DMS114 treated with DMSO at 0.1 percent for 48 hours (cell line): ENCODE results near the gene SUPT3H.

Experiments
- DNase-seq: peaks from one replicate; lab custom pipeline; 2025; ENCODE audit not compliant: unreplicated experiment; lab: John Stamatoyannopoulos, UW

Gene SUPT3H

DNA sequence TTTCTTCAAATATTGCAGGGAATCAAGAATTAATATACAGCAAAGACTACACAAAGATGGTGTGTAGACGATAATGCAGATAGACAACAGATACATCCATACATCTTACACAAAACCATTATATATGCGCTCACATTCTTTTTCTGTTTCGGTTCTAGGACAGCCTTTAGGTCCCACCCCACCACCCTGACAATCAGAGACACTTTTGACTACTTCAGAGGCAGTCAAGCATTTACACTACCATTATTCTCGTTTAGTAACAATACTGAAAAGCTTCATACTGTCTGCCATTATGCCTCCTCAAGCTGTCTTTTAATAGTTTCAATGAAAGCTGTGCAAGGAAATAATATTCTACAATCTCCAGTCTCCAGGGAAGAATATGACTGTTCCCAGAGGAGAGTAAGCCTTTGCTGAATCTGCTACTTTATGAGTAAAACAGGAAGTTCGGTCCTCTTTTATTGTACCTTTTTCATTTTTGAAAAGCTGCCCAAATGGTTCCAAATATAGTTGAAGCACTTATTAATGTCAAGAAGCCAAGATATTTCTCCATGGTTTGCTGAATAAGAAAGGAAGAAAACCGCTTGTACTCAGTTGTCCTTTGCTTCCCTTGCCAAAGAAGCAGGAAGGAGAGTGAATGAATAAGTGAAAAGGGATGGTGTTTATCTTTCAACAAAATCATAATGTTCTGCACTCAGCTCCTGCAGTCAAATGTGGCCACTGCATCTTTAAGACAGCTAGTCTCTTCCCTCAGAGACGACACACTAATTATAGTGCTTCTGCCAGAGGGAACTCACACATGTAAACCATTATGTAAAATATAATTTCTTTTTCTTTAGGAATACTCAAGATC is 521.9 kb downstream of the SUPT3H start:
- DNase-seq, result no peak

DNA sequence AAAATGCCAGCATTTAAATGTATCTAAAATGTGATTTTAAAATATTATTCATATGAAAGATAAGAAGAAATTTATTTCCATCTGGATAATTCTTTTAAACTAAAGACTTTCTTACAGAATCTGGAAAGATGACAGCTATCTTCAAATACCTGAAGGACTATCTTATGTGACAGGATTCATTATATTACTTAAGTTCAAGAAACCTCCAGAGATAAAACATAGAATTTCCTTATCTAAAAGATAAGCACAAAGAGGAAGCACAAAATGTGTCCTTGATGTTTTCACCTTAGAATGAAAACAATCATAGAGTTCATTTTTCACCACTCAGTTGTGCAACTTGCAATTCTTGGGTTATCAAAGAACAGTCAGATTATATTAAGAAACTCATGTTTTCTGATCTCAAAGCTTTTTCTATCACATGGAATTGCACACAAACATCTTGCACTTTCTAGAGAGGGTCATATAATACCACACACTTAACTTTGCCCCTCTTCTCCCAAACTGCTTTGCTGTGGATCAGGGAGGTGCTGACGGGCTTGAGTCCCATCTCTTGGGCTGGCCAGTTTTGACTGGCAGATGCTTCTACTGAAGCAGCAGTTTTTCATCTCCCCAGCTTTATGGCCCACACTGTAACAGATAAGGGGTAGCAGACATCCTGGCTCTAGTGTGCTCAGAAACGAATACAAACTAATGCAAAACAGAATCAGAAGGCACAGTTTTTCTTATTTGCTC is 522.9 kb downstream of the SUPT3H start:
- DNase-seq, result no peak

DNA sequence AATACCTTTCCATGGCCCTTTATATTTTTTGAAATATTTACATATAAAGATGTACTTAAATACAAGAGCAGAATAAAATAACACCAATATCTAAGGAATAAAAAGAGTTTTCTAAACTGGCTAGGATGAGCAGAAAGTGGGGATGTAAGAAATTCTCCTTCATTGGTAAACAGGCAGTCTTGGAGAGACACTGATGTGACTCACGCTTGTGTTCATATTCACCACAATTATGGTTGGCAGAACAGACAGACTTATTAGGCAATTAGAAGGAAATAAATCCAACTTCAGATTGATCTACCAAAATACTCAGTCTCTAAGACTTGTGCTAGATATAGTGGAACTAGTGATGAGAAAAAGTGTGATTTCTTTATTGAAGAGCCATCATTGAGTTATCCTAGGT is 526.6 kb downstream of the SUPT3H start:
- DNase-seq, result no peak

DNA sequence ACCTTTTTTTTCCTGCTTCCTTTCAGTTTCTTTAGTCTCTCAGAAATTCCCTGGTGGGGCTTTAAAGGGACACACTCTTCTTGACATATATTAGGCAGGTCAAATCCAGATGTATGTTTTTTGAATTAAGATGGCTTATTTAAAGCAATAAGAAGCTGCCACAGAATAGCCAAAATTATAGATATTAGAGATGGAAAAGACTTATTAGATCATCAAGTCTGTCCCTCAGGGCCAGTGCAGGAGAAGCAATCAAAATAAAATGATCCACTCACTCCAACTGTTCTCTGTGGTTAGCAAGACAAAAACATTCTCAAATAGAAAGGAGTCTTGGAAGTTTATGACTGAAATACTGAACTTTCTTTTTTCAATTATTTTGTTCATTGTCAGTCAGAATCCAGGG is 527.4 kb downstream of the SUPT3H start:
- DNase-seq, result no peak

DNA sequence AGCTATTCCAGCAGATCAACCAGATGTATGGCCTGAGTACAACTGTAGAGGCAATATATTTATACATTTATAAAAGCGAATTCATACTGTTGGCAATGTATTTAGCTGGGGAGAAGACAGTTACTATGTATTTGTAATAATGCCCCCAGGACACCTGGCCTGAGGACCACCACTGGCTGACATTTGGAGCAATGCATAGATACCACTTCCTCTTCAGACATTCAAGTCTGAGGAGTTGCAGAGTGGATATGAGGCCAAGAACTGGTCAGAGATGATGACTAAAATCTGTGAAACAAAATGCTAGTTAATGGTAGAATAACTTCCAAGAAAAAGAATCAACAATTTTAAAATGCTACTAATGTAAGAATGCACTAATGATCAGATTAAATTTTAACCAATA is 527.9 kb downstream of the SUPT3H start:
- no peak for DNase-seq

DNA sequence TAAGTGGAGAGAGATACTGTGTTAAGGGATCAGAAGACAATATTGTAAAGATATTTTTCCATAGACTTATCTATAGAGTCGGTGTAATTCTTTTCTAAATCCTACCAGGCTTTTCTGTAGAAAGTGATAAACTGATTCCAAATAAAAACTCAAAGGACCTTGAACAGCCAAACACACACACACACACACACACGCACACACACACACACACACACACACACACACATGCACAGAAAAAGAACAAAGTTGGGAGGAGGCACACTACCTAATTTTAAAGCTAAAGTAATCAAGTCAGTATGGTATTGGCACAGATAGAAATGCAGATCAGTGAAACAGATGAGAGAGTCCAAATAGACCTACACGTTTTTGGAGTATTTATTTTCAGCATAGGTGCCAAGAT is 534.0 kb downstream of the SUPT3H start:
- no peak for DNase-seq

DNA sequence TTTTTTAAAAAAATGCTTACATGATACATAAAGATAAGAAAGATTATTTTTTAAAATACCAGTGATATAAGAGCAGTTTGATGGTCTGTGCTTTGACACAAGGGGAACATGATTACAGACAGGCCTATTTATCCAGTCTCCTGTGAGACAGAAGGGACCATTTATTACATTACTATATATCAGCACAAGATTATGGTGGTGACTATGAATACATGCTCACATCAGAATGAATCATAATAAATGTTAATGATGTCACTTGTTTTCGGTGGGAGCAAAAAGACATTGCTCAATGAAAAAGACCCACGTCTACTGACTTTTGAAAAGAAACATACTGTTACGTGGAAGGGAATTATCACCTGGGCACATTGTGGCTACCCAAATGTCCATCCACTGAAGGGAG is 535.1 kb downstream of the SUPT3H start:
- DNase-seq, result no peak

DNA sequence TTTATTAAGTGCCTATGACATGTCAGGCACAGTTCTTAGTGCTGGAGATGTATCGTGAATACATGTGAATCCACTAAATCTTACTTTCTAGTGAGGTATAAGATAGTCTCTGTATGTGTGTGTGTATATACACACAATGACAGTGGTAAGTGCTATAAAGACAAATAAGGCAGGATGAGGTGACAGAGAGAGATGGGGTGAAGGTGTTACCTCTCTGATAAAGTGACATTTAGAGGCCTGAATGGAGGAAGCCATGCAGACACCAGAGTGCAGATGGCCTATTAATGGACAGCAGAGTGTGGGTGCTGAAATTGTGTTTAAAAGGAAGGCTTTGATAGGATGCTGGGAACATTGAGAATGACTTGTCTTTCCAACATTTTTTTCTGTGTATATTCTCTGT is 535.9 kb downstream of the SUPT3H start:
- DNase-seq, result no peak

DNA sequence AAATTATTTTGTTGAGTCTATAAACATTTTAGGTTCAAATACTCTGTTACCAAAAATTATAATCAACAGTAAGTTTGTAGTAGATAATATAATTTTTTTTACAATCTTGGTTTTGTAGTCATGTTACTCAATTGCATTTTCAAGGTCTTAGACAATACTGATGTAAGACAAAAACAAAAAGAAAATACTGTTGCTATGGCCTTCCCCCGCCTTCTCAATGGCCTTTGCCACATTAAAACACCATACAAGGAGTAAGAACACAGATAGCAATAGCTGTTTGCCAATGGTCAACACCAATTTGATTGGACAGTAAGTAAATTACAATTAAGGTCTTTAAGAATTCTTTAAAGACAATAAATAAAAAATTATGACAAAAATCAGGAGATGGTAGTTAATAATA is 540.0 kb downstream of the SUPT3H start:
- DNase-seq, result no peak

DNA sequence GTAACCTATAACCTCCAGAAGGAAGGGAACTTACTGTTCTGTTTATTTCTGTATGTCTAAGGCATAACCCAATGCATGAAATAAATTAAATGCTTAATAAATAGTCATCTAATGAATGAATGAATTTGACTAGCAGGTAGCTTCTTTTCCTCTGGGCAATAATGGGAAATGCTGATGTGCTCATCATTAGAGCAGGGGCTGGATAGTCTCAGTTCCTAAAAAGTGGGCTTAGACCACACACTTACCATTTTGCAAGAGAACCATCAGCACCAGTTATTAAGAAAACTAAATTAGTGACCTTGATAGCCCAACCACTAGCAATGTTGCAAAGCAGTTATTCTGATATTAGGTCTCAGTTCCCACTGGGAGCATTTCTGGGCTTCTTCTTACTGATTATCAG is 540.5 kb downstream of the SUPT3H start:
- no peak for DNase-seq

DNA sequence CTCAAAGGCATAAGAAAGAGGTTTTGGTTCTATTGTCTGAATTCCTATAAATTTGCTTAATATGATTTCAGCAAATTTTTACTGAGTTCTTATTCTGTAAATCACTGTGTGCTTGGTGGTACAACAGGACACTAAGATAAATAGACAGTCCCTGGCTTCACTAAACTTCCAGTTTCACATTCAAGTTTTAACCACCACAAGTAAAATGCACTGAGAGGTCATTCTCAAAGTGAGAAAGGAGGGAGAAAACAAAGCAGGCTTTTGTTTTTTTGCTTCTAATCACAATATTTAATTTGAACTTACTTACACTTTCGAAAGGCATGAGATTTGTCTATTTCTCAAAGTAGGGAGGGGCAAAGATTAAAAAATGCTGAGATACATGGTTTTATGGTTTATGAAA is 544.5 kb downstream of the SUPT3H start:
- DNase-seq, result no peak

DNA sequence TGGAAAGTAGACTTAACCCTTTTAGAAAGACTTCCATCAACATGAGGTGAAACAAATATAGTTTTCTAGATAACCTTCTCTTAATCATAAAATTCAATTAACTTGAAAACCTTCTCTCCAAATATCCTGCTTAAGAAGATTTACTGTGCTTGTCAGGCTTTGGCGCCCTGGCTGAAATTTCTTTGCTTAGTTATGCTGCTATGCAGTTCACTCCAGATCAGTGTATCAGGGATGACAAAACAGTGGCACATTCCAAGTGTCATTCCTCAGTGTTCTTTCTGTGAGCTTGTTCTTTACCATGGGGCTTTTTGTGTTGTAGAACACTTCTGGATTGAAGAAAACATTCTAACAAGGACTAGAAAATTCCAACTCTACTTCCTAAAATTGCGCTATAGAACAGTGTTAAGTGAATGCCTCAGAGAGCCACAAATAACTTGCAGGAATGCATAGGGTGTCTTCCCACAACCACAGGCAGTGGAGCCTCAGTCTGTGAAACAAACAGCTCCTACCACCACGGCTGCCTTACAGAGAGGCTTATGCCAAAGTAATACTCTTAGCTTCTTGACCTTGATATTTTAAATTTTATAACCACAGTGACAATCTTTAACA is 546.6 kb downstream of the SUPT3H start:
- no peak for DNase-seq

DNA sequence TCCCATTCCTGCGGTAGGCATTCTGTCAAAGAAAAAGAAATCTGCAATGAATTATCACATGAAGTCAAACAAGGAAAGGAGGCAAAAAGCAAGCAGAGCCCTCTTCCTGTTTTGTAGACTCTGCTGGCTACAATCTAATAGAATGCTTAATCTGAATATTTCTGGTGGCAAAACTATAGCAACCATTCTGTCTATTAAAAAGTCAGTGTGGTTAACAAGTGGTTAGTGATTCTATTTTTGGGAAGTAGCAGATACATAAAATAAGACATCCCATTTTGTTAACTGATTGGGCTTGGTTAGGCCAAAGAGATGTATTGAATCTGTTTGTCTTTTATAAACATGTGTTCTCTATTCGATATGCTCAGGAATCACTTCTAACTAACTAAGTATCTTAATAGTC is 547.9 kb downstream of the SUPT3H start:
- DNase-seq, result no peak

DNA sequence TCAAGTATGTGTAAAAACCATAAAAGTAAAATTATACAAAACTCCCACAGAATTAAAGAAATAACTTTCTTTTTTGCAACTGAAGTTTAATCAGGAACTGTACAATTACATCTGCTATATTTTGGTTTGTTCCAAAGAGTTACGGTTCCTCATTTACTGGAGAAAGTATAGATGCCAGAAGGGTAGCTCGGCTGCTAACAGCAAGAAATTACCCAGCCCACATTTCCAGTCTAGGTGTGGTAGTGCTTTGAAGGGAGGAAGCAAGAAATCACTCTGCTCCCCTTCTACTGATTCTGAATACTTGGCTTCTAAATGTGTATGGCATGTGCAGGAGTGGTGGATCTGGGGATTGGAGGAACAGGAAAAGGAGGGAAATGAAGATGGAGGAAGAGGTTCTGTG is 549.0 kb downstream of the SUPT3H start:
- DNase-seq, result no peak

DNA sequence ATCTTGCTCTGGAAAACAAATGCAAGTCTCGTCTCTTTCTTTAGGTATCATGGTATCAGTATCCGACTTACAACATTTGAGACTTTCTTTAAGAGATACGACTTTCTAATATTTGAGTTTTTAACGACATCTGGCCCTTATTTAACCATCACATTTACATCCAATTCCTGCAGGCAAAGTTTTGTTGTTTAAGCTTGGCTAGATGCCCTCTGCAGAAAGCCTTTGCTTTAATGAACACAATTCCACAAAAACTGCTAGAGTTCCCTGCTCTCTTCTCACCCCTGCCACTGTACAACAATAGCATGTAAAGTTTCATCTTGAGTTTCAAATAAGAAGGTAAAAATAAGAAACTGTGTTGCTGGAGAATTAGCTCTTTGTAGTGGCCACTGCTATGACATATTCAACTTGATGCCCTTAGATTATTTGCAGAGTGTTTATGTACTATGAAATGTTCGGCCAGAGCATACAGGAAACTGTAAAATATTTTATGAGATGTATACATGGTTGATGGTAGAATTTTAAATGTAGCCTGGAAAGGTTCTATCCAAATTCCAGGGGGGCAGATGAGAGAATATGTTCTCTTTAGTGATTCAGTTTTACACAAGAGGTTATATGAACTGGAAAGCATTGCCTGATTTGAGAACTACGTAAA is 551.6 kb downstream of the SUPT3H start:
- DNase-seq, result no peak

DNA sequence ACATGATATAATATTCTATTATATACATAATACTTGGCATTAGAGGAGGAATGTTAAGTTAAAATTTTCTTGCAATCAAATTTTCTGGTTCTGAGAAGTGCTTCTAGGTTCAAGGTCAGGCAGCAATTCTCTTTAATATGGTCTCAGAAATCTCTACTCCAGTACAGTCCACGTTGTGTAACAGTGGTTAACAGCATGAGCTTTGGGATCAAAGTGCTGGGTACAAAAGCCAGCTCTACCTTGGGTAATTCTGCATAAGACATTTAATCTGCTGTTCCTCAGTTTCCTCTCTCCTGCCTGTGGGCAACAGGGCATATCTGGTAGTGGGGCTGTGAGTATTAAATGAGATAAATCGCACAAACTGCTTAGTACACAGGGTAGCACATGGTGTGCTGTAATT is 552.5 kb downstream of the SUPT3H start:
- no peak for DNase-seq

DNA sequence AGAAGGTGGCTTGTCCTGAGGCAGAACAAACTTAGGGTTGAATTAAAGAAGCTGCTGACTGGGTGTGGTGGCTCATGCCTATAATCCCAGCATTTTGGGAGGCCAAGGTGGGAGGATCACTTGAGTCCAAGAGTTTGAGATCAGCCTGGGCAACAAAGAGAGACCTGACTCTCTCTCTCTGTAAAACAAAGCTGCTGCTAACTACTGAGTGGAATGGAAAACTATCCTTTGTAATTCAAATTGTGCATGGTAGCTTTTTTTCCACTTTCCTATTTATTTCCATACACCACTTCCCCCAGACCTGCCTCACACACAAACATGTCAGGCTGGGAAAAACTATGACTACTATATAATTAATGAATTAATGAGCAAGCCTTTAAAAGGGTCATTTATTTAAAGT is 553.2 kb downstream of the SUPT3H start:
- DNase-seq, result no peak

DNA sequence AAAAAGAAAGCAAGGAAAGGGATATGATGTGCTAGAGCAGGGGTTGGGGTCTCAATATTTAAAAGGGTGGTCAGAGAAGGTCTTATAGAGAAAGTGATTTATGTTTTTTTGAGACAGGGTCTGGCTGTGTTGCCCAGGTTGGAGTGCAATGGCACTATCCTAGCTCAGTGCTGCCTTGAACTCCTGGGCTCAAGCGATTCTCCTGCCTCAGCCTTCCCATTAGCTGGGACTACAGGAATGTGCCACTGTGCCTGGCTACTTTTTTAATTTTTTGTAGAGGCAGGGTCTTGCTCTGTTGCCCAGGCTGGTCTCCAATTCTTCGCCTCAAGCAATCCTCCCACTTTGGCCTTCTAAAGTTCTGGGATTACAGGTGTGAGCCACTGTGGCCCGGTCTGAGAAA is 557.0 kb downstream of the SUPT3H start:
- no peak for DNase-seq

DNA sequence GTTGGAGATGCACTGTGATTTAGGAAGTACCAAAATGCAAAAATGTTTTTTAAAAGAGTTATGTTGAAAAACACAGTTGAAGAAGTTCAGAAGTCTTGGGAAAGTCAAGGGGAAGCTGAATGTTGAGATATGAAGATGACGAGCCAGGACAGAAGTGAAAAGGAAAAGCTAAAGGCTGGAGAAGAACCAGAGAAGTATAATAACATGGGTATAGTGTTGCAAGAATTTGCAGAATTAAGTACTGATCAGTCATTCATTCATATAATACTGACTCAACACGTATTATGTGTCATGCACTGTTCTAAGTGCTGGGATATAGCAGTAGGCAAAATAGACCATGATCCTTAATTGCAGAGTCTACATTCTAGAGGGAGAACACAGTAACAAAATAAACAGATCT is 557.4 kb downstream of the SUPT3H start:
- no peak for DNase-seq

DNA sequence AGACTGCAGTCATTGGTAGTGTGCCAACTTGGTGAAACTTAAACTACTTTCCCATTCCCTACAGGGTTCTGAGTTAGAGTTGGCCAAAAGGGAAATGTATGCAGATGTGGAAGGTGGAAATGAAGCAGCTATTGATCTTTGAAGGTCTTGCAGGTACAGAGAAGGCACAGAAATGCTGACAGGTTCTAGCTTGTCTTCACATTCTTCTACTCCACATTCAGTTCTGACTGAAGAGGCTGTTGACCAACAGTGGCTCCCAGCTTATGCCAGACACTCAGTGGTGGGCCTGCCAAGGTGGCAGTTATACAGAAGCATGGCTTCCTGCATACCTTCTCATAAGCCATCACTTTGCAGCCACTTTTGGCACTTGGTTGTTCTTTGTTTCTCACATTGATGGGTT is 566.3 kb downstream of the SUPT3H start:
- no peak for DNase-seq

DNA sequence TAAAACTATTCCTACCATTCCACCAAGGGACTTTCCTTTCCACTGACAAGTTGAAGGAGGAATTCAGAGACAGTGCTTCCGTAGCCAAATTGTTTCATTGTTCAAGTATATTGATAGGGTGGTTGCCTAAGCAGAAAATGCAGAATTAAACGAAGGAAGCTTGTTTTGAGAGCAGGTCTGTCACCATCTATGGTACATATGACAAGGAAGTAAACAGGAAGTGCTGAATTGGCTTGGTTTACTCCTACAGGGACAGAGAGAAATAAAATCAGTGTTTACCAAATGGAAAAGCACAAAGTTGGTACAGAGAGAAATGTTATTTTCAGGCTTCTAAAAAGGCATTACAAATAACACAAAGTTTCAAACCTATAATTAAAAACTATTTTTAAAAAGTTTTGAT is 568.5 kb downstream of the SUPT3H start:
- DNase-seq, result no peak

DNA sequence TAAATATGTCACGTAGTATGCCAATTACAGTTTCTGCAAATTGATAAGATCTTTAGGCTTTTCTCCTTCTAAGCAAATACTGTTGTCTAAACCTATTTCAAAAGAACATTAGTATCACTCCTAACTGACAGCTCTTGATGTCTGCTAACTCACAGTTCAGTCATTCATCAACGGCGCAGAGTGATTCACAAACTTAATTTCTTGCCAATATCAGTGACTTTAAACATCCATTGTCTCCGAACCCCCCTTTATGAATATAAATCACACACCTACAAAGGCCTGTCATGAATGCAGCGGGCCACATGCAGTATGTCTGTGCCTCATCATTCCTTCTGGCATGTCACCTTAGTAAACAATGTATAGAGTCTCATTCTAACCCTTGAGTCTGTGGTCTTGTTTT is 569.6 kb downstream of the SUPT3H start:
- DNase-seq, result no peak
